ENCODE results near the gene KIAA1586.

- TF ChIP-seq, protein P1, sequence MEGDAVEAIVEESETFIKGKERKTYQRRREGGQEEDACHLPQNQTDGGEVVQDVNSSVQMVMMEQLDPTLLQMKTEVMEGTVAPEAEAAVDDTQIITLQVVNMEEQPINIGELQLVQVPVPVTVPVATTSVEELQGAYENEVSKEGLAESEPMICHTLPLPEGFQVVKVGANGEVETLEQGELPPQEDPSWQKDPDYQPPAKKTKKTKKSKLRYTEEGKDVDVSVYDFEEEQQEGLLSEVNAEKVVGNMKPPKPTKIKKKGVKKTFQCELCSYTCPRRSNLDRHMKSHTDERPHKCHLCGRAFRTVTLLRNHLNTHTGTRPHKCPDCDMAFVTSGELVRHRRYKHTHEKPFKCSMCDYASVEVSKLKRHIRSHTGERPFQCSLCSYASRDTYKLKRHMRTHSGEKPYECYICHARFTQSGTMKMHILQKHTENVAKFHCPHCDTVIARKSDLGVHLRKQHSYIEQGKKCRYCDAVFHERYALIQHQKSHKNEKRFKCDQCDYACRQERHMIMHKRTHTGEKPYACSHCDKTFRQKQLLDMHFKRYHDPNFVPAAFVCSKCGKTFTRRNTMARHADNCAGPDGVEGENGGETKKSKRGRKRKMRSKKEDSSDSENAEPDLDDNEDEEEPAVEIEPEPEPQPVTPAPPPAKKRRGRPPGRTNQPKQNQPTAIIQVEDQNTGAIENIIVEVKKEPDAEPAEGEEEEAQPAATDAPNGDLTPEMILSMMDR (optimal IDR thresholded peaks at IDR 0.05 in 1 of 3, IDR thresholded peaks at IDR 0.05 in 1 of 3, conservative IDR thresholded peaks at IDR 0.05 in 1 of 3; ENCODE audit: extremely low read depth in 1 of 3, insufficient read depth in 2 of 3, low read length in 3 of 3), result no peak
- TF ChIP-seq EZH2 (IDR thresholded peaks at IDR 0.05; ENCODE audit: low read length), result no peak
These were observed 39.0 kb downstream of the KIAA1586 start for GRCh38 chr6:57085471-57085870.
